Testis (tissue), 2 donors: Measurements from ENCODE around the gene CUEDC1.

Experiments
- POLR2A ChIP-seq: fragments of 450-650 bp; IDR thresholded peaks from one replicate; pipeline ENCODE4 v1.6.1; 2017; ENCODE audit warnings: antibody characterized with exemption, mild to moderate bottlenecking, moderate library complexity
- TF ChIP-seq, protein P1 (sequence below), 3 experiments: fragments of 450-650 bp in 2 of 3; fragments of 200-600 bp in 1 of 3; sonication (generic) in 1 of 3; IDR thresholded peaks; one replicate each; pipeline ENCODE4 v1.5.1; 2016 to 2019; ENCODE audit warnings: antibody characterized with exemption in 3 of 3, mild to moderate bottlenecking in 2 of 3, moderate library complexity in 1 of 3

DNA sequence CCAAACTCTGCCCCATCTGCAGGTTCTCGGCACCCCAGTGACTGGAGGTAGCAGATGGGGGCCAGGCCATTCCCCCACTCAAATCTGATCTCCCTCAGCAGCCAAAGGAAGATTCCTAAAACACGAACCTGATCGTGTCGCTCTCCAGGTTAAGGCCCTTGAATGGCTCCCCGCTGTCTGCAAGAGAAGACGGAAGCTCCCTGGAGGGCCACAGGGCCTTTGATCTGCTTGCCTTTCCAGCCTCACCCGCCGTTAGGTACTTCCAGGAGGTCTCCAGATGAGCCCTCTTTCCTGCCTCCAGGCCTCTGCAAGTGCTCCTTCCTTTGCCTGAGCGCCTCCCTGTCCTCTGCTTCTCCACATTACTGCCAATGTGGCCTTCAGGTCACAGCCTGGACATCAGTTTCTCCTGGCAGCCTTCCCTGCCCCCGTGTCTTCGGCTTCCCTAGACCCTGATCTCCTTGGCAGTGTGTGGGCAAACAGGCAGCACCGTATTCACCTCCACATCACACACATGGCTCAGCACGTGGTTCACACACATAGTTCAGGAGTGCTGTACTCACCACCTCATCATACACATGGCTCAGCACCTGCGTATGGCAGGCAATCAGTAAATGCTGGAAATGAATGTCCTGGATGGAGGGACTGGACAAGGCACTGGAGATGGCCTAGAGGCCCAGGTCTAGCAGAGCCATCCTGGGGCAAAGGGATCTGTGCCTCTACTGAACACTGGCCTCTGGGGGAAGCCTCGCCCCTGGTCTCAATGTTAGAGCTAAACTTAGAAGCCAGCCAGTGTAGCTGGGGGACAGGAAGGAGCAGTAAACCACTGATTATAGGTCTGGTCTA lies 79.0 kb downstream of the CUEDC1 start:
- TF ChIP-seq, protein P1, sequence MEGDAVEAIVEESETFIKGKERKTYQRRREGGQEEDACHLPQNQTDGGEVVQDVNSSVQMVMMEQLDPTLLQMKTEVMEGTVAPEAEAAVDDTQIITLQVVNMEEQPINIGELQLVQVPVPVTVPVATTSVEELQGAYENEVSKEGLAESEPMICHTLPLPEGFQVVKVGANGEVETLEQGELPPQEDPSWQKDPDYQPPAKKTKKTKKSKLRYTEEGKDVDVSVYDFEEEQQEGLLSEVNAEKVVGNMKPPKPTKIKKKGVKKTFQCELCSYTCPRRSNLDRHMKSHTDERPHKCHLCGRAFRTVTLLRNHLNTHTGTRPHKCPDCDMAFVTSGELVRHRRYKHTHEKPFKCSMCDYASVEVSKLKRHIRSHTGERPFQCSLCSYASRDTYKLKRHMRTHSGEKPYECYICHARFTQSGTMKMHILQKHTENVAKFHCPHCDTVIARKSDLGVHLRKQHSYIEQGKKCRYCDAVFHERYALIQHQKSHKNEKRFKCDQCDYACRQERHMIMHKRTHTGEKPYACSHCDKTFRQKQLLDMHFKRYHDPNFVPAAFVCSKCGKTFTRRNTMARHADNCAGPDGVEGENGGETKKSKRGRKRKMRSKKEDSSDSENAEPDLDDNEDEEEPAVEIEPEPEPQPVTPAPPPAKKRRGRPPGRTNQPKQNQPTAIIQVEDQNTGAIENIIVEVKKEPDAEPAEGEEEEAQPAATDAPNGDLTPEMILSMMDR (IDR thresholded peaks at IDR 0.05): no peak
- TF ChIP-seq POLR2A: no peak
